Stimulated activated CD4-positive, alpha-beta T cell treated with anti-CD3 and anti-CD28 coated beads, TNF-alpha, amount 100 ng/mL, for 24 hours (primary cell): ENCODE data around the gene RGN.
"Not testable (repeated sequence)": the region's sequence is repeated elsewhere in the genome, so short reads cannot be mapped to it uniquely, and the experiment has no call there.

Source experiments
- DNase-seq, 3 experiments: peaks; one replicate each; pipeline ENCODE4 v3.0.0-alpha.2; 2020; ENCODE audit warnings: low read depth in 3 of 3

Gene RGN

GRCh38 chrX:47078129-47079043 lies at the start of gene RGN:
Gene RGN, plus strand, starts transcription at chrX:47078443. Its CDS starts 2,702 bp downstream, at chrX:47081145.
- DNase-seq = no peak

DNA sequence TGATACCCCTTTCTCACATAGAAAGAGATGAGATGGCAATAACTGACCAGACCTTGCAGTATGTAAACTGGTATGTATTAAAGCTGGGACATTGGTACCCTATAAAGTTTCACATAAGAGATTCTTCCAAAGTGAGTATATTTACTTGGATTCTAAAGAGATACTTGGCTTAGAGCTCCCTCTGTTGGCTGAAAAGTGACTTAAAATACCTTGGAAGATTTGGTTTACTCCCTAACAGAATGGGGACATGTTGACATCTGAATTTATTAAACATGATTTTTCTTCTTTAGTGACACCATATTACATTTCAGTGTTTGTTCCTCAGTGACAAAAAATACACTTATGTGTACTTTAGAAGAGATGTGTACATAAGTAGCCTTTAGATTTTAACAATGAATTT lies 47.9 kb upstream of the RGN start:
- no peak for DNase-seq

GRCh38 chrX:47047989-47048388 lies 30.3 kb upstream of the RGN start:
- no peak for DNase-seq

GRCh38 chrX:47059142-47059874 lies 18.9 kb upstream of the RGN start:
- DNase-seq = no peak

DNA sequence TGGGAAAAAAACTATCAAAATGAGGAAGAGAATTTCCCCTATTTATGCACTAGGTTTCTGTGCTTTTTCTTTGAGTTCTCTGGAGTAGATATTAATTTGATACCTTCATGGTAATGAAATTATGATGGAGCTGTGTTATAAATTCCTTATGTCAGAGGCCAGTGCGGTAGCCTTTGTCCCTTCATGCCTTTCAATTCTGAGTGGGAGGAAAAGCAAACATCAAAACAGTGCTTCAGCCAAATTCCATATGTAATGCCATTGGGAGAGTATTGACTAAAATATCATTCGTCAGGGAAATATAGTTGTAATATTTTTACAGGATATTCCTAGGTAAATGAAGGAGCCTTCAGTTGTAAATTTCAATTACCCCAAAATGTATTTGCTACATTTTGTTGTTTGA lies 17.5 kb upstream of the RGN start:
- DNase-seq = no peak

DNA sequence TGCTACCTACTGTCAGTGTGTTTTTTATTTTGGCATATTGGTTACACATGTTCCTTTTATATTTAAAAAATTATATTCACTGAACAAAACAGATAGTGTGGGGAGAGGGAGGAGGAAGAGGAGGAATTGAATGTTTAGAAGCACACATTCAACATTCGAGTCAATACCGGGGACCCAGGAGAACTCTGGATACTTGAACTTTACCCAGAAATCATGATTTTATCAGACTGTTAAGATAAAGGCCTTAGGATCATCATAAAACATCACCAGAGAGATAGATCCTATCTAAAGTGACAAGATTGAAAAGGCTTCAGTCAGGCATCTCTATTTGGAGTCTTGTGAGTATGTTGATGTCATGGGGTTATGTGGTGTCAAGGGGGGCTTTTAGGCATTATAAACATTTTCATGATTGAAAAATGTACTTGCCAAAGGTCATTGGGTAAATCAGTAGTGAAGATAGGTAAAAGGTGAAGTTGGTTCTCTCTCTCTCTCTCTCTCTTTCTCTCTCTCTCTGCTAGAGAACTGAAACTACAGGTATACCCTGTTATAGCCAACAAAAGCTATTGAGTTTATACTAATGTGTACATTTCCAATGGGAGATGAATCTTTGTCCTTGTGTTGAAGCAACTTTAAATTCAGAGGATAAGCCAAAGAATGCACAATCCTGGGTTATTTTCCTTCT lies 16.9 kb upstream of the RGN start:
- DNase-seq = no peak

- no peak for DNase-seq
Measured at GRCh38 chrX:47063179-47063578, 15.1 kb upstream of the RGN start.

GRCh38 chrX:47068214-47068613 lies 10.0 kb upstream of the RGN start:
- DNase-seq = no peak

DNA sequence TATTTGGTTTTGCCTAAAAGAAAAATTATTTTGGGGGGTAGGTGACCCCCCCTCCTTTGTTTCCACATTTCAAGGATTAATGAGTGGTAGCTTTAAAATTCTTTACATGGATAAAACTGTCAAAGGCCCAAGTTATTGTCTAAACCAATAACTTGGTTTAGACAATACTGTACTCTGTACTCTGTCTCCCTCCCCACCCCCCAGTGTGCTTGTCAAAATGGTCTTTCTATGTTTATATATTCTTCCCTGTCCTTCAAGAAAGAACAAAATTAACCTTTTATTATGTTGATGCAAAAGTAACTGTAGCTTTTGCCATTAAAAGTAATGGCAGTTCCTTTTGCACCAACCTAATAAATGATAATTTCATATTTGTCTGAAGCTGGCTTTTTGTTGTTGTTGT lies 9.5 kb upstream of the RGN start:
- no peak for DNase-seq

DNA sequence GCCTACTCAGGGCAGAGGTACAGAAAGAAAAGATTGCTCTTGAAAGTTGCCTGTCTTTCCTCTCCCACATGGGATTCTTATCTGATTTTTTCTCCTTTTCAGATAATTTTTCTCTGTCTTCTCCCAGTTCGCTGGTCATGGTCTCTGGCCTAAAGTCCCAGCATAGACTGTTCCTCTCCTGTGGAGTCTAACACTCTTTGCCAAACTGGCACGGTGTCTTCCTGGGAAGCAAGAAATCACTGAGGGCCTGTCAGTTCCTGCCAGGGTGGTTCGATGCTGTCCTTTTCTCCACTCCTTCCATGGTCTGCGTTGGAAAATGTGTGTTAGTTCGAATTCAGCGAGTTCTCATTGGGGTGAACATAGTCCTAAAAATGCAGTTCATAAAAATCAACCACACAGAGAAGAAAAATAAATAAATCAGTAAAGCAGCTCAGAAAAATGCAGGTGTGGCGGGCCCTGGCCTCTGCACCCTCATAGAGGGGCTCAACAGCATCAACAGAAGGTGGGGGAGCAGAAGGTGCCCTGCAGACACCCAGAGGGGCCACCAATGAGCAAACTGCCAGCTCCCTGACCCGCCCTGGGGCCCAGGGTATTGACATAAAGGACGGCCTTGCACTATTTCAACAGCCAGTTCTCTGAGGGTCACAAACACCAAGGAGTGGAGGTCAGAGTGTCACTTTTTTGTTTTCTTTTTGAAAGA lies 2.1 kb downstream of the RGN start:
- DNase-seq = no peak

- DNase-seq = no peak
Measured at GRCh38 chrX:47080915-47081236, 2.6 kb downstream of the RGN start.

DNA sequence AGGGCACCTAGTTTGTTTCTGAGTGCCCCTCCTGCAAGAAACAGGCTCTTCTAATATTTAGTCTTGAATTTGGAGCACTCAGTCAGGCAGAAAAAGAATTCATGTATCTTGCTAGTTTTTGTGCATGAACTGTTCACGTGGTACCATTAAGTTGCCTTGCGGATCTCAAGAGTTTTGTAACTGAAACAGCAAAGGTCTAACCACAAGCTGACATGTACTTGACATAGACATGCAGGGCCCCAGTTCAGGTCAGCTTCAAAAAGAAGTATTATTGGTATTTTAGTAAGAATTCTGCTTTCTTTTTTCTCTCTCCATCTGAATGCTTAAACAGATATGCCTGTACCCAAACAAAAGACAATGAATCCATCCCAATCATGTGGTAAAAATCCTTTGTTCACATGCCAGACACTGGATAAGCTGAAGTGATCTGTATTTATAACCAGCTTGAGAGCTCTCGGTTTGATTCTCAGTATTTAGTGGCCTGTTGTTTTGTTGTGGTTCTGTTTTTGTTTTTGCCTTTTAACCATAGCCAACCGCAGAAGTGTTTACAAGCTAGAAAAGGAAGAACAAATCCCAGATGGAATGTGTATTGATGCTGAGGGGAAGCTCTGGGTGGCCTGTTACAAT lies 13.0 kb downstream of the RGN start:
- no peak for DNase-seq

- DNase-seq = no peak
Measured at GRCh38 chrX:47093248-47093647, 15.0 kb downstream of the RGN start.

DNA sequence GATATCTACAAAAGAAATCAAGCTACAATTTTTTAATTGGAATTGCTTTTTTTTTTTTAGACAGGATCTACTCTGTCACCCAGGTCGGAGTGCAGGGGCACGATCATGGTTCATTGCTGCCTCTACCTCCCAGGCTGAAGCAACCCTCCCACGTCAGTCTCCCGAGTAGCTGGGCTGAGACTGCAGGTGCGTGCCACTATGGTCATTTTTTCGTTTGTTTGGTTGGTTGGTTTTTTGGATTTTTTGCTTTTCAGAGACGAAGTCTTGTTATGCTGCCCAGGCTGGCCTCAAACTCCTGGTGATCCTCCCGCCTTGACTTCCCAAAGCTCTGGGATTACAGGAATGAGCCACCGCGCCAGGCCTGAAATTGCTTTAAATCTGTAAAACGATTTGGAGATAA lies 15.6 kb downstream of the RGN start:
- DNase-seq = no peak

DNA sequence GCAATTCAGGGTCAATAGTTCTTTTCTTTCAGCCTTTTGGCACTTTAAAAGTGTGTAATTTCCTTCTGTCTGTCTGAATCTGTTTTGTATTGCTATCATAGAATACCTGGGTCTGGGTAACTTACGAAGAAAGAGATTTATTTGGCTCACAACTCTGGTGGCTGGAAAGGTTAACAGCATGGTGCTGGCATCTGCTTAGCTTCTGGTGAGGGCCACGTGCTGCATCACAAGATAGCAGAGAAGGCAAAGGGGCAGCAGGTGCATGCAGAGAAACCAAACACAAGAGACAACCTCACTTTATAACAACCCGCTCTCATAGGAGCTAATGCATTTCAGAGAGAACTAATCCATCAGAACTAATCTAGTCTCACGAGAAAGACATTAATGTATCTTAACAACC lies 18.8 kb downstream of the RGN start:
- no peak for DNase-seq

DNA sequence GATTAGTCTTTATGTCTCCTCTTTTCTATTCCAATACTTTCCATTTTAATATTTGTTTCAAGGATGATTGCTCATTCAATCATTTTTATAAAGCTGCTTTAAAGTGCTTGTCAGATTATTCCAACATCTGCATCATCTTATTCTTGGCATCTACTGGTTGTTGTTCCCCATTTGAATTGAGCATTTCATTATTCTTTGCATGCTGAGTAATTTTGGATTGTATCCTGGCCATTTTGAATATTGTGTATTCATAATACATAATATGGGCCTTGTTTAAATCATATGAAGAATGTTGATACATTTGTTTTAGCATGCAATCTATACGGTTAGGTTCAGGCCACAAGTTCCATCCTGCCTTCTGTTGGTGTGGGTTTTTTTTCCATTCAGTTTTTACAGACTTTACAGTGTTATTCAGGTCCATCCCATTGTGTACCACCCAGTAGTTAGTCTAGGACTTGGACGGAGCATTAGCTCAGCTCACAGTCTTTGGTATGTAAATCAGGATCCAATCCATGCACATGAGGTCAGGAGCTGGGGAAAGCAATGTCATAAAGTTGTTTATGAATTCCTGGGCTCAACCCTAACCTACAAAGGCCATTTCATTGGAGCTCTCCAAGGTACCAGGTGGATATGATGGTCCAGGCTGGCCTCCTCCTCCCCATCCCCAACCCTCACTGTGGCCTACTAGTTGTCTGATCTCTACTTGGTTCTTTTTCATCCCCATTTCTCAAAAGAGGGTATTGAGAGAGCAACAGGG lies 20.3 kb downstream of the RGN start:
- no peak for DNase-seq

DNA sequence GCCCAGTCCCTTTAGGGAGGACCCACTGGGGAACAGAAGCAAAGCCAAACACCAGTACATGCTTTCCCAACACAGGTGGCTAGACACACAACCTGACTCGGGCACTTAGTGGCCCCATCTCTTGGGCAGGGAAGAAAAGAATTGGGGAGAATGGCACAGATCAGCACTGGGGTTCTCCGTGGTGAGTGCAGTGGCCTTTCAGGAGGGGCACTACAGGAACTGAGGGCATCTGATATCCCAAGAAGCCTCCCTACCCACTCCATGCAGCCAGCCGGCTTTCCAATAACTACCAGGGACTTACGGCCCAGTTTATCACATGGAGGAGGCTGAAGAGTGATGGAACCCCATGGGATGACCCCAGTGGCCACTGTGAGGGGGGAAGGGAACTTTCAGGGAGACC lies 23.0 kb downstream of the RGN start:
- DNase-seq = no peak

- not testable (repeated sequence) for DNase-seq
Measured at GRCh38 chrX:47110936-47111615, 32.8 kb downstream of the RGN start.

DNA sequence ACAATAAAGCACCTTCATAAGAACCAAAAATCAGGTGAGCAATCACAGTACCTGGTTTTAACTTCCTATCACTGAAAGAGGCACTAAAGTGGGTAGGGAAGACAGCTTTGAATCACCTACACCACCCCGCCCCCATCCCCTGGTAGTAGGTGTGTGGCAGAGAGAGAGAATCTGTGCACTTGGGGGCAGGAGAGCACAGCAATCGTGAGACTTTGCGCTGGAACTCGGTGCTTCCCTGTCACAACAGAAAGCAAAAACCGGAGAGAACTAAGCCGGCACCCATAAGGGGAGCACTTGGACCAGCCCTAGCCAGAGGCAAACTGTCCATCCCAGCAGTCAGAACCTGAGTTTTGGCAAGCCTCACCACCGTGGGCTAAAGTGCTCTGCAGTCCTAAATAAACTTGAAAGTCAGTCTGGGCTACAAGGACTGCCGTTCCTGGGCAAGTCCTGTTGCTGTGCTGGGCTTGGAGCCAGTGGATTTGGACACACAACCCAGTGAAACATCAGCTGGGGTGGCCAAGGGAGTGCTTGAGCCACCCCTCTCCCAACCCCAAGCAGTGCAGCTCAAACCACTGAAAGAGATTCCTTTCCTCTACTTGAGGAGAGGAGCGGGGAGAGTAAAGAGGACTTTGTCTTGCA lies 34.2 kb downstream of the RGN start:
- DNase-seq = no peak
